Mucosa of rectum (tissue), 2 donors: ENCODE results near the gene FAM170A.

Experiments used
- H3K27ac ChIP-seq, 2 donors: one replicate each; pipeline ENCODE4 v1.7.0; 2013; ENCODE audit warnings: inconsistent platforms in 2 of 2, low read depth in 2 of 2, low read length in 2 of 2
- H3K27me3 ChIP-seq, 2 donors: one replicate each; pipeline ENCODE4 v1.7.0; 2013; ENCODE audit warnings: low read length in 2 of 2; ENCODE audit not compliant: control insufficient read depth in 2 of 2, insufficient read depth in 2 of 2
- H3K36me3 ChIP-seq, 2 donors: one replicate each; pipeline ENCODE4 v1.7.0; 2013; ENCODE audit warnings: low read length in 2 of 2; ENCODE audit not compliant: control insufficient read depth in 2 of 2, insufficient read depth in 2 of 2
- H3K4me1 ChIP-seq, 2 donors: one replicate each; pipeline ENCODE4 v1.7.0; 2013; ENCODE audit warnings: low read length in 2 of 2, mild to moderate bottlenecking in 1 of 2; ENCODE audit not compliant: control insufficient read depth in 2 of 2, insufficient read depth in 2 of 2
- H3K4me3 ChIP-seq, 2 donors: one replicate each; pipeline ENCODE4 v1.7.0; 2013; ENCODE audit warnings: low read length in 2 of 2
- H3K9ac ChIP-seq, 2 donors: one replicate each; pipeline ENCODE4 v1.7.0; 2013; ENCODE audit warnings: low read length in 2 of 2, low read depth in 1 of 2, mild to moderate bottlenecking in 1 of 2
- H3K9me3 ChIP-seq, 2 donors: one replicate each; pipeline ENCODE4 v1.7.0; 2013; ENCODE audit warnings: low read length in 2 of 2; ENCODE audit not compliant: control insufficient read depth in 2 of 2
- donor health status: healthy.
- donor health status: Normal muscosa, but diverticular disease.

Gene FAM170A

DNA sequence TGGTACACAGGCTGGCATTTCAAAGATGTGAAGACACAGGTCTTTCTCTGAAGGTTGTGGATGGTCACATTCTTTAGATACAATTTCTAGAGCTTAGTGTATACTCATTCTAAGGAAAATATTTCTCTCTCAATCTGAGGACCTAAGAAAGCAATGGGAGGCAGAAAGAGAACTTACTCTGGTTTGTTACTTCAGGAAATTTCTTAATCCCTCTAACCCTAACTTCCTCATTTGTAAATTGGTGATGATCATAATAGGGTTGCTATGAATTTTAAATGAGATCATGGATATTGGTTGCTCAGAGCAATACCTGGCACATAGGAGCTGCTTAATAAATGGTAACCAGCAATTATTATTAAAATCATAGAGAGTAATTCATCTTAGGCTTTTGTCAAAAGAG lies 22.1 kb downstream of the FAM170A start:
- no peak overlapping the region for H3K4me3 ChIP-seq
- H3K9ac ChIP-seq, result no peak overlapping the region
- no peaks in the 10 kb centered on the region for H3K9me3 ChIP-seq
- H3K27me3 ChIP-seq, result no peaks in the 10 kb centered on the region
- no peak overlapping the region for H3K27ac ChIP-seq
- H3K4me1 ChIP-seq, result no peaks in the 10 kb centered on the region
- H3K36me3 ChIP-seq, result no peaks in the 10 kb centered on the region

DNA sequence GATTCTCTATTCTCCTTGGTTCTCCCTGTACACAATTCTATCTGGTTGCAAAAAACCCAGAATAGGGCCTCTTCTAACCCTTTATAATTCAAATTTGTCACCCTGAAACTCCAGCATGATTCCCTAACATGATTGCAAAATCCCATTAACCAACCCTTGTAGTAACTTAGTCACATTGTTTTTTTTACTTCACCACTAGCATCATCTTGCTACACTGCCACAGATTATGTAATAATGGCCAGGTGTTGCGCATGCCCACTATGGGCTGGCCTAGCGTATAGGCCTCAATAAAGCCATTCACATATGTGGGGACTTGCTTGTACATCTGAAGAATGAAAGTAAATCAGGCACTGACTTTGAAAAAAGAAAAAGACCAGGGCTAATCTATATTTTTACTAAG lies 25.7 kb downstream of the FAM170A start:
- Histone ChIP-seq H3K27ac (no peak overlapping the region), H3K4me3 (no peak overlapping the region), H3K4me1 (no peaks in the 10 kb centered on the region), H3K27me3 (no peaks in the 10 kb centered on the region), H3K9me3 (no peaks in the 10 kb centered on the region), H3K9ac (no peak overlapping the region), H3K36me3 (no peaks in the 10 kb centered on the region)

DNA sequence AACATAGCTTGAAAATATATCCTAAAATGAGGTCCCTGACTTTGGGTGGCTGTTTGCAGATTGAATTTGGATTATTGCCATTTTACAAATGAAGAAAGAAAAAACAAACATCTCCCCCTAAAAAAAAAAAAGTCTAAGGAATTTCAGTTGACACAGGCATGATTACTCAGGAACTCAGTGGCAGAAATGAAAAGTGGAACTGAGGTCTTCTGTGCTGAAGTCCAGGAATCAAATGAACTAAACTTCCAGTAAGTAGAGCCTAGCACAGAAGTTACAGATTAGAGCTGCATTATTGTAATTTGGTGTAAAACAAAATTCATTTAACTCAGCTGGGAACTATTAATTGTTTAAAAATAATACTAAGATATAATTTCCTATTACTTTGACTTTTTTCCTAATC lies 26.7 kb downstream of the FAM170A start:
- Histone ChIP-seq H3K4me3 (no peak overlapping the region), H3K9ac (no peak overlapping the region), H3K36me3 (no peaks in the 10 kb centered on the region), H3K9me3 (no peaks in the 10 kb centered on the region), H3K27ac (no peak overlapping the region), H3K27me3 (no peaks in the 10 kb centered on the region), H3K4me1 (no peaks in the 10 kb centered on the region)

- Histone ChIP-seq H3K9me3 (peaks cover 0 to 2% of the 10 kb centered on the region in 2 donors), H3K27me3 (no peaks in the 10 kb centered on the region), H3K4me1 (no peaks in the 10 kb centered on the region), H3K9ac (no peak overlapping the region), H3K27ac (no peak overlapping the region), H3K36me3 (no peaks in the 10 kb centered on the region), H3K4me3 (no peak overlapping the region)
These were observed 37.2 kb downstream of the FAM170A start for GRCh38 chr5:119666542-119666941.

DNA sequence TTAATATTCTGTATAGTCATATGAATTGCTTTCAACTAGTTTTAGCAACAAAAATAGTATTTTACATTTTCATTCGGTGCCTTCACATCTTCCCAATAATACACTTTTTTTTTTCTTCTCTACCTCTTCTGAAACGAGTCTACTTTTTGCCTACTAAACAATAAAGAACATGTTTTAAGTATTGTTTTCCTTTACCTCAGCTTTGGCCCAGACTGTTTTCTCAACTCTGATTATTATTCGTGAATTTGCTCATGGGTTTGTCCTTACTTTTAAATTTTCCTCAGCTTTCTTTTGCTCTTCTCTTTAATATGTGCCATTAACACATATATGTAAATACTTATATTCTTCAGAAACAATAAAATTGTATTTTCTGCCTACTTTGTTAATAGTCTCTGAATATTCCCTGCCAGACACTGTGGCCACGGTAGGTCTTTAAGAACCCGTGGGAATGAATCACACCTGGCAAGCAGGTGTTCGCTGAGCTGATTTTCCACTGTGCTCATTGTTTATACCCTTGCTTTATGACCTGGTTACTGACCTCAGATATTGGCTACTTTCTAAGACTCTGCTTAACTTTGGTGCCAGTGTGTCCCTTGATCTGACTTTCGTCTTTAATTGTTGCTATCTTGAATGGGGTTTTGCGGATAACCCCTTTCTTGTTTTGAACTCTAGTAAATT lies 49.1 kb downstream of the FAM170A start:
- H3K27me3 ChIP-seq, result no peaks in the 10 kb centered on the region
- no peaks in the 10 kb centered on the region for H3K9me3 ChIP-seq
- no peak overlapping the region for H3K9ac ChIP-seq
- no peaks in the 10 kb centered on the region for H3K4me1 ChIP-seq
- H3K36me3 ChIP-seq, result no peaks in the 10 kb centered on the region
- no peak overlapping the region for H3K27ac ChIP-seq
- no peak overlapping the region for H3K4me3 ChIP-seq

- no peak overlapping the region for H3K9ac ChIP-seq
- H3K9me3 ChIP-seq, result no peaks in the 10 kb centered on the region
- H3K27ac ChIP-seq, result no peak overlapping the region
- no peaks in the 10 kb centered on the region for H3K27me3 ChIP-seq
- H3K36me3 ChIP-seq, result no peaks in the 10 kb centered on the region
- H3K4me3 ChIP-seq, result no peak overlapping the region
- H3K4me1 ChIP-seq, result no peaks in the 10 kb centered on the region
These were observed 50.7 kb downstream of the FAM170A start for GRCh38 chr5:119680080-119680479.

GRCh38 chr5:119681734-119682133 lies 52.4 kb downstream of the FAM170A start:
- Histone ChIP-seq H3K27me3 (no peaks in the 10 kb centered on the region), H3K36me3 (no peaks in the 10 kb centered on the region)

DNA sequence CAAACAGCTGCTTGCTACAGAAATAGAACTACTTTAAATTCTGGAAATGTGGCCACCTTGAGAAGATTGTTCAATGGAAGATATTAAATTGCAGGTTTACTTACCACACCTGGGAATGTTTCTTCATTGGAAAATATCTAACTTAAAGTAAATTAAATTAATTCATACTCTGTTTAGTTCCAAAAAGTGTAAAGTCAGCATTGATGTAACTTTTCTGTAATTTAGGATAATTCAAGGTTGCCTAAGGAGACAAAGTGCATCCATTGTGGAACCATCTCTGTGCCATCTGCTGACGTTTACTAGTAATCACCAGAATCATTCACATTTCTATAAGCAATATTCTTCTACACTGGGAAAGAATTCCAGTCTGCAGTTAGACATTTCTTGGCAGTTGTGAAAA lies 53.0 kb downstream of the FAM170A start:
- H3K9ac ChIP-seq, result no peak overlapping the region

More at GRCh38 chr5:119681734-119682133, 52.4 kb downstream of the FAM170A start:
- Histone ChIP-seq H3K27ac (no peak overlapping the region), H3K4me3 (no peak overlapping the region), H3K4me1 (no peaks in the 10 kb centered on the region), H3K9me3 (no peaks in the 10 kb centered on the region), H3K9ac (no peak overlapping the region)

More for the DNA sequence above, 53.0 kb downstream of the FAM170A start:
- Histone ChIP-seq H3K36me3 (no peaks in the 10 kb centered on the region), H3K27ac (no peak overlapping the region), H3K4me1 (no peaks in the 10 kb centered on the region), H3K4me3 (no peak overlapping the region), H3K27me3 (no peaks in the 10 kb centered on the region), H3K9me3 (no peaks in the 10 kb centered on the region)
